ENCODE results near the gene SPAG16.

SPAG16 gene

GRCh38 chr2:214226061-214226460, 941.8 kb downstream of the SPAG16 start:
- TF ChIP-seq CREB5 (CRISPR knock-in tag; IDR thresholded peaks at IDR 0.05; ENCODE audit: low read depth): no peak
- TF ChIP-seq ZNF70 (CRISPR knock-in tag; IDR thresholded peaks at IDR 0.05): no peak
- TF ChIP-seq PPARA (CRISPR knock-in tag; IDR thresholded peaks at IDR 0.05; ENCODE audit: borderline replicate concordance): no peak
- TF ChIP-seq TOX (CRISPR knock-in tag; IDR thresholded peaks at IDR 0.05; ENCODE audit: borderline replicate concordance): no peak
- no peak for TF ChIP-seq POU6F1 (CRISPR knock-in tag; IDR thresholded peaks at IDR 0.05; ENCODE audit: borderline replicate concordance, low read depth)
- no peak for TF ChIP-seq CSDC2 (CRISPR knock-in tag; IDR thresholded peaks at IDR 0.05)
- no peak for TF ChIP-seq SNAI2 (CRISPR knock-in tag; IDR thresholded peaks at IDR 0.05)
- no peak for TF ChIP-seq ZFP3 (CRISPR knock-in tag; IDR thresholded peaks at IDR 0.05)
- TF ChIP-seq ZNF8 (CRISPR knock-in tag; IDR thresholded peaks at IDR 0.05): no peak
- TF ChIP-seq GLIS3 (CRISPR knock-in tag; IDR thresholded peaks at IDR 0.05): no peak
- TF ChIP-seq ZNF565 (CRISPR knock-in tag; conservative IDR thresholded peaks at IDR 0.05; ENCODE audit: low read depth): no peak
- TF ChIP-seq BACH2 (CRISPR knock-in tag; IDR thresholded peaks at IDR 0.05; ENCODE audit: borderline replicate concordance): no peak
- no peak for TF ChIP-seq TCF4 (CRISPR knock-in tag; IDR thresholded peaks at IDR 0.05; ENCODE audit: borderline replicate concordance)
- no peak for TF ChIP-seq OSR1 (CRISPR knock-in tag; IDR thresholded peaks at IDR 0.05)
- no peak for TF ChIP-seq RARB (CRISPR knock-in tag; IDR thresholded peaks at IDR 0.05)
- no peak for TF ChIP-seq ISL1 (CRISPR knock-in tag; IDR thresholded peaks at IDR 0.05)
- TF ChIP-seq PATZ1 (CRISPR knock-in tag; IDR thresholded peaks at IDR 0.05; ENCODE audit: borderline replicate concordance): no peak
- no peak for TF ChIP-seq ZFP30 (CRISPR knock-in tag; IDR thresholded peaks at IDR 0.05)
- TF ChIP-seq ZC3H10 (CRISPR knock-in tag; IDR thresholded peaks at IDR 0.05): no peak

GRCh38 chr2:214232271-214232670, 948.0 kb downstream of the SPAG16 start:
- no peak for ATAC-seq
- TF ChIP-seq GLIS3 (CRISPR knock-in tag; IDR thresholded peaks at IDR 0.05): no peak
- TF ChIP-seq OSR1 (CRISPR knock-in tag; IDR thresholded peaks at IDR 0.05): no peak
- TF ChIP-seq TSHZ2 (CRISPR knock-in tag; IDR thresholded peaks at IDR 0.05): no peak

More at GRCh38 chr2:214226061-214226460, 941.8 kb downstream of the SPAG16 start:
- ATAC-seq: peak; percentile 53; the same call in 2 of the 3 replicates

- ATAC-seq: no peak
- TF ChIP-seq ARNTL (CRISPR knock-in tag; IDR thresholded peaks at IDR 0.05; ENCODE audit: borderline replicate concordance, low read depth): no peak
- no peak for TF ChIP-seq ZNF70 (CRISPR knock-in tag; IDR thresholded peaks at IDR 0.05)
- no peak for TF ChIP-seq RARB (CRISPR knock-in tag; IDR thresholded peaks at IDR 0.05)
- no peak for TF ChIP-seq GLIS3 (CRISPR knock-in tag; IDR thresholded peaks at IDR 0.05)
- no peak for TF ChIP-seq SNAI2 (CRISPR knock-in tag; IDR thresholded peaks at IDR 0.05)
- no peak for TF ChIP-seq ISL1 (CRISPR knock-in tag; IDR thresholded peaks at IDR 0.05)
- TF ChIP-seq ZFP3 (CRISPR knock-in tag; IDR thresholded peaks at IDR 0.05): no peak
- TF ChIP-seq TOX (CRISPR knock-in tag; IDR thresholded peaks at IDR 0.05; ENCODE audit: borderline replicate concordance): no peak
- TF ChIP-seq CSRNP3 (CRISPR knock-in tag; IDR thresholded peaks at IDR 0.05): no peak
- TF ChIP-seq POU6F1 (CRISPR knock-in tag; IDR thresholded peaks at IDR 0.05; ENCODE audit: borderline replicate concordance, low read depth): no peak
Observed at GRCh38 chr2:214233164-214233563, 948.9 kb downstream of the SPAG16 start.
